HEK293T (cell line): Measurements from ENCODE around the gene CDK13.
"Not testable (repeated sequence)": the region's sequence is repeated elsewhere in the genome, so short reads cannot be mapped to it uniquely, and the experiment has no call there.

ENCODE experiments used
- CTCF ChIA-PET: fragments of 350-600 bp; formaldehyde crosslinking; extraction: SDS; loops from one replicate; lab custom pipeline; 2021; ENCODE audit warnings: antibody characterized with exemption, inconsistent platforms; lab: Yijun Ruan, JAX
- POLR2A ChIA-PET: fragments of 350-600 bp; formaldehyde crosslinking; extraction: SDS; loops from one replicate; lab custom pipeline; 2020; ENCODE audit warnings: antibody characterized with exemption, inconsistent platforms; lab: Yijun Ruan, JAX
- DNase-seq: peaks from one replicate; pipeline ENCODE4 v3.0.0; 2012; ENCODE audit warnings: mixed read lengths; ENCODE audit errors: extremely low spot score
- ARNT ChIP-seq: fragments of 450-650 bp; IDR thresholded peaks from 2 replicates; pipeline ENCODE4 v1.6.1; 2017; ENCODE audit warnings: mild to moderate bottlenecking
- BHLHE40 ChIP-seq: fragments of 450-650 bp; IDR thresholded peaks from 2 replicates; pipeline ENCODE4 v1.6.1; 2016; ENCODE audit warnings: mild to moderate bottlenecking, moderate library complexity, borderline replicate concordance
- CTBP1 ChIP-seq: fragments of 450-650 bp; IDR thresholded peaks from 2 replicates; pipeline ENCODE4 v1.6.1; 2016; ENCODE audit warnings: borderline replicate concordance
- ELF4 ChIP-seq: fragments of 450-650 bp; IDR thresholded peaks from 2 replicates; pipeline ENCODE4 v1.6.1; 2017; ENCODE audit warnings: antibody characterized with exemption
- FOXA1 ChIP-seq: fragments of 450-650 bp; IDR thresholded peaks from 2 replicates; pipeline ENCODE4 v1.6.1; 2016; ENCODE audit warnings: mild to moderate bottlenecking
- FOXK2 ChIP-seq: fragments of 450-650 bp; IDR thresholded peaks from 2 replicates; pipeline ENCODE4 v1.6.1; 2016; ENCODE audit warnings: mild to moderate bottlenecking
- FOXM1 ChIP-seq: fragments of 450-650 bp; IDR thresholded peaks from 2 replicates; pipeline ENCODE4 v1.6.1; 2017; ENCODE audit warnings: mild to moderate bottlenecking, borderline replicate concordance
- HDGF ChIP-seq: fragments of 450-650 bp; IDR thresholded peaks from 2 replicates; pipeline ENCODE4 v1.6.1; 2017; ENCODE audit warnings: antibody characterized with exemption, borderline replicate concordance
- L3MBTL2 ChIP-seq: fragments of 450-650 bp; conservative IDR thresholded peaks from 2 replicates; pipeline ENCODE4 v1.6.1; 2016; ENCODE audit warnings: mild to moderate bottlenecking
- LEF1 ChIP-seq: fragments of 450-650 bp; IDR thresholded peaks from 2 replicates; pipeline ENCODE4 v1.6.1; 2017; ENCODE audit warnings: mild to moderate bottlenecking, borderline replicate concordance
- NFRKB ChIP-seq: fragments of 450-650 bp; IDR thresholded peaks from 2 replicates; pipeline ENCODE4 v1.6.1; 2016; ENCODE audit warnings: mild to moderate bottlenecking, moderate library complexity
- SP1 ChIP-seq: fragments of 450-650 bp; IDR thresholded peaks from 2 replicates; pipeline ENCODE4 v1.6.1; 2017
- SUZ12 ChIP-seq: fragments of 450-650 bp; IDR thresholded peaks from 2 replicates; pipeline ENCODE4 v1.6.1; 2016; ENCODE audit warnings: mild to moderate bottlenecking
- TARDBP ChIP-seq: fragments of 450-650 bp; IDR thresholded peaks from 2 replicates; pipeline ENCODE4 v1.6.1; 2016
- ZNF384 ChIP-seq: fragments of 450-650 bp; IDR thresholded peaks from 2 replicates; pipeline ENCODE4 v1.6.1; 2016
- TF ChIP-seq, protein P1 (sequence below): fragments of 450-650 bp; IDR thresholded peaks from 2 replicates; pipeline ENCODE4 v1.6.1; 2016

The CDK13 gene

DNA sequence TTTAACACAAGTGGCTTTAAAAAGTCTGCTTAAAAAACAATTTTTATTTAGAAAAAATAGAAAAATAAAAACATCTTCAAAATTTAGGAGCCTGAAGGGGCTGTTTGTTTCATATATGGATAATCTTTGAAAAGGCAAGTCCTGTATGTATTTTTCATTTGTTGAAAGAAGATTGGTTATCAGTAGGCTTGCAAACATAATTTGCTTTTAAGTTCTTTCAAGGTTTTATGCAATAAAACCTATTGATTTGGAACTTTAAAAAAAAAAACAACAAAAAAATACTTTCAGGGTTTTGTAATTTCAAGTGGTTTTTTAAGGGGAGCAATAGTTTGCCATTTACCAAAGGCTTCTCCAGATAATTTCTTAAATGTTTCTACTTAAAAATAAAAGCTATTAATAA, 148.8 kb downstream of the CDK13 start:
- TF ChIP-seq TARDBP (no peak), SUZ12 (no peak), ELF4 (no peak), ARNT (no peak), CTBP1 (no peak), HDGF (no peak), FOXA1 (no peak), ZNF384 (no peak), BHLHE40 (no peak), L3MBTL2 (no peak), NFRKB (no peak), LEF1 (no peak), FOXK2 (no peak), FOXM1 (no peak), SP1 (no peak)
- TF ChIP-seq, protein P1, sequence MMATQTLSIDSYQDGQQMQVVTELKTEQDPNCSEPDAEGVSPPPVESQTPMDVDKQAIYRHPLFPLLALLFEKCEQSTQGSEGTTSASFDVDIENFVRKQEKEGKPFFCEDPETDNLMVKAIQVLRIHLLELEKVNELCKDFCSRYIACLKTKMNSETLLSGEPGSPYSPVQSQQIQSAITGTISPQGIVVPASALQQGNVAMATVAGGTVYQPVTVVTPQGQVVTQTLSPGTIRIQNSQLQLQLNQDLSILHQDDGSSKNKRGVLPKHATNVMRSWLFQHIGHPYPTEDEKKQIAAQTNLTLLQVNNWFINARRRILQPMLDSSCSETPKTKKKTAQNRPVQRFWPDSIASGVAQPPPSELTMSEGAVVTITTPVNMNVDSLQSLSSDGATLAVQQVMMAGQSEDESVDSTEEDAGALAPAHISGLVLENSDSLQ, result no peak
- ChIA-PET POLR2A (no interaction called here), CTCF (no interaction called here)
- no peak for DNase-seq

DNA sequence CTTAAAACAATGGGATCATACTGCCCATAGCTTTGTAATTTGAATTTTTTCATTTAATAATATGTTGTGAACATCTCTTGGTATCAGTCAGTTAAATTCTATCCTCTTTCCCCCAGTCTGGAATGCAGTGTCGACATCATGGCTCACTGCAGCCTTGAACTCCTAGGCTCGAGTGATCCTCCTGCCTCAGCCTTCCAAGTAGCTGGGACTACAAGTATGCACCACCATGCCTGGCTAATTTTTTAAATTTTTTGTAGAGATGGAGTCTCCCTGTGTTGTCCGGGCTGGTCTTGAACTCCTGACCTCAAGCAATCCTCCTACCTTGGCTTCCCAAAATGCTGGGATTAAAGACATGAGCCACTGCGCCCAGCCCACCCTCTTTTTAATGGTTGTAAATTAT, 149.8 kb downstream of the CDK13 start:
- no peak for DNase-seq
- POLR2A ChIA-PET, result no interaction called here
- no peak for TF ChIP-seq HDGF
- no peak for TF ChIP-seq ARNT
- TF ChIP-seq LEF1, result no peak
- TF ChIP-seq FOXA1, result no peak
- CTCF ChIA-PET, result interaction anchor here (0.6 kb wide), 1 partner anchor 1653 kb away, joined by 3 read pairs; no protein-coding TSS in a partner anchor

DNA sequence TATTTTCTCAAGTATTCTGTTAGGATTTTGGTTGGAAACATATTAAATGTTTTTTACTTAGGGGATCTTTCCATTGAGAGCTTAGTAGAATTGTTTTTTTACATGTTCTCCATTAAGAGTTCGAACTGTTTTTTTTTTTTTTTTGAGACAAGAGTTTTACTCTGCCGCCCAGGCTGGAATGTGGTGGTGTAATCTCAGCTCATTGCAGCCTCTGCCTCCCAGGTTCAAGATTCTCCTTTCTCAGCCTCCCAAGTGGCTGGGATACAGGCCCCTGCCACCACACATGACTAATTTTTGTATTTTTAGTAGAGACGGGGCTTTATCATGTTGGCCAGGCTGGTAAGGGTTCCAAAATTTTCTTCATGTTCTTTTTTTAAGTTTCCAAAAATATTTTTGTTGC, 151.1 kb downstream of the CDK13 start:
- CTCF ChIA-PET, result no interaction called here
- TF ChIP-seq L3MBTL2 (no peak), ZNF384 (no peak), CTBP1 (no peak), TARDBP (no peak), BHLHE40 (no peak), SUZ12 (no peak)
- TF ChIP-seq, protein P1, result no peak
- DNase-seq, result no peak
- POLR2A ChIA-PET, result no interaction called here

DNA sequence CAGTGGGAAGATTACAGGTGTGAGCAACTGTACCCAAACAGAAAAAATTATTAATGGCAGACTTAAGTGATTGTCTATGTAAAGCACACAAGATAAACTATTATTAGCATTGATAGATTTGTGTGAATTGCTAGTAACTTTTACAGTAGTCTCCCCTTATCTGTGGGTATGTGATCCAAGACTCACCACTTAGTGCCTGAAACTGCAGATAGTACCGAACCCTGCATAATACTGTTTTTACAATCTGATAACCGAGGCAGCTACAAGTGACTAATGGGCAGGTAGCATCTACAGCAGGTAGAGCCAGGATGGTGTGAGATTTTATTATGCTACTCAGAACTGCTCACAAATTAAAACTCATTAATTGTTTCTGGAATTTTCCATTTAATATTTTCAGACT, 152.8 kb downstream of the CDK13 start:
- TF ChIP-seq ZNF384 (no peak), HDGF (no peak), FOXA1 (no peak), LEF1 (no peak), FOXM1 (no peak), FOXK2 (no peak), NFRKB (no peak), TARDBP (no peak), BHLHE40 (no peak), ARNT (no peak), L3MBTL2 (no peak), SUZ12 (no peak)
- TF ChIP-seq, protein P1, result no peak
- no peak for DNase-seq
- CTCF ChIA-PET, result no interaction called here
- POLR2A ChIA-PET, result no interaction called here

DNA sequence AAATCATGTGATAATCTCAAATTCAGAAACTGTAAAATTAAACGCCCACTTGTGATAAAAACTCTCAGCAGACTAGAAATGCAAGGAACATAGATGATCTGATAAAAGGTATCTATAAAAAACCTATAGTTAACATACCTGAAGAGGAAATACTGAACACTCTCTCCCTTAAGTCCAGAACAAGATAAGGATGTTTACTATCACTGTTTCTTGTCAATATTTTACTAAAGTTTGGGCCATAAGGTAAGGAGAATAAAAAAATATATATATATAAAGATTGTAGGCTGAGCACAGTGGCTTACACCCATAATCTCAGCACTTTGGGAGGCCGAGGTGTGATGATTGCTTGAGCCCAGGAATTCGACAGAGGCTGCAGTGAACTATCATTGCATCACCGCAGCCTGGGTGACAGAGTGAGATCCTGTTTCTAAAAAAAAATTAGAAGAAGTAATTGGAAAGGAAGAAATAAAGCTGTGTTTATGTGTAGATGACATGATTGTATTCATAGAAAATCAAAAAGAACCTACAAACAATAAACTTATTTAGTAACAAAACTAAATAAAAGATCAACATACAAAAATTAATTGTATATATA, 155.9 kb downstream of the CDK13 start:
- CTCF ChIA-PET, result no interaction called here
- TF ChIP-seq LEF1, result no peak
- DNase-seq, result no peak
- POLR2A ChIA-PET, result no interaction called here

DNA sequence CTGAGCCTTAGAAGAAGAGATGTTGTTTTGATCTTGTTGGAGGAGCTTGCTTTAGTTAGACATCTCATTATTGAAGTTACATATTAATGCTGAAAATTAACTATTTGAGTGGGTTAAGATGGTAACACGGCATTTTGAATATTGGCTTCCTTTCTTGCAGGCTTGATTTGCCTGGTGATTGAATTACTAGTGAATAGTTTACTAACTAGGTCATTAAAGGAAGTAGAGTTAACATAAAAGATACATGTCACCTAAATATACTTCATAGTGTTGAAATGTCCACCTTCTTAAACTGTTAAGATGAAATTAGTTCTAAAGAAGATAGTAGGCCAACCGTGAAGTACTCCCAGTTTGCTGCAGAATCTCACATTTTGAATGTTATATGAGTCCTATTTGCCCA, 165.9 kb downstream of the CDK13 start:
- TF ChIP-seq L3MBTL2 (no peak), FOXM1 (no peak), LEF1 (no peak), FOXA1 (no peak), ARNT (no peak)
- ChIA-PET POLR2A (no interaction called here), CTCF (no interaction called here)
- DNase-seq, result no peak

DNA sequence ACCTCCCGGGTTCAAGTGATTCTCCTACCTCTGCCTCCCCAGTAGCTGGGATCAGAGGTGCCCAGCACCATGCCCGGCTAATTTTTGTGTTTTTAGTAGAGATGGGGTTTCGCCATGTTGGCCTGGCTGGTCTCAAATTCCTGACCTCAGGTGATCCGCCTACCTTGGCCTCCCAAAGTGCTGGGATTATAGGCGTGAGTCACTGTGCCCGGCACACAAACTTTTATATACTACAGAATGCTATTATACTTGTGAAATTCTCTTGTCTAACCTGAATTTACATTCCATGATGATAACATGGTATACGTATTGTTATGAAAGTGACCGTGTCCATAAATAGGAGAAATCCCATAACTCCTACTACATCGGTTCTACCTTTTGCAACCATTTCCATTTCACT, 167.1 kb downstream of the CDK13 start:
- CTCF ChIA-PET, DNase-seq, POLR2A ChIA-PET: not testable (repeated sequence)

DNA sequence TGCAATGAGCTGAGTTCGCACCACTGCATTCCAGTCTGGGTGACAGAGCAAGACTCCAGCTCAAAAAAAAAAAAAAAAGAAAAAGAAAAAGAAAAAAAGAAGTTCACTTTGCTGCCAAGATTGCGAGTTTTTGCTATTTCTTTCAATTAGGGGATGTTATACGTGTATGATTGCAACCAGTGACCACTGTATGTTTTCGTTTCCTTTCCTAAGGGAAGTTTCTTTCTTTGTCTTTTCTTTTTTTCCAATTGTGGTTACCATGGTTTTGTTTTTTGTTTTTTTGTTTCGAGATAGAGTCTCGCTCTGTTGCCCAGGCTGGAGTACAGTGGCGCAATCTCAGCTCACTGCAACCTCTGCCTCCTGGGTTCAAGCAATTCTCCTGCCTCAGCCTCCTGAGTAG, 168.1 kb downstream of the CDK13 start:
- POLR2A ChIA-PET, DNase-seq, CTCF ChIA-PET: not testable (repeated sequence)
